ENCODE data around the gene TBCCD1.

- TF ChIP-seq POLR2A (IDR thresholded peaks at IDR 0.05; ENCODE audit: low read depth, low read length), result peak; percentile 39; the same call in 1 of the 2 replicates
- 0 out of 2 replicates have a peak, but pooled peaks have one; percentile 32 for TF ChIP-seq POLR2AphosphoS5 (IDR thresholded peaks at IDR 0.05; ENCODE audit: low read depth, low read length)
- no peak for TF ChIP-seq TAF1 (IDR thresholded peaks at IDR 0.05; ENCODE audit: borderline replicate concordance, low read depth, low read length)
Measured at GRCh38 chr3:186519021-186519658, 48.0 kb downstream of the TBCCD1 start.

Data from GM12892 (cell line).